Bone marrow (tissue), 2 donors: ENCODE measurements around the gene MAP3K9.

Experiments used
- DNase-seq, 2 donors: peaks; one replicate each; lab custom pipeline; 2025; lab: John Stamatoyannopoulos, UW

The MAP3K9 gene

GRCh38 chr14:70785556-70785955 is 23.8 kb downstream of the MAP3K9 start:
- no peak for DNase-seq

- DNase-seq = no peak
Measured at GRCh38 chr14:70784886-70785285, 24.4 kb downstream of the MAP3K9 start.

DNA sequence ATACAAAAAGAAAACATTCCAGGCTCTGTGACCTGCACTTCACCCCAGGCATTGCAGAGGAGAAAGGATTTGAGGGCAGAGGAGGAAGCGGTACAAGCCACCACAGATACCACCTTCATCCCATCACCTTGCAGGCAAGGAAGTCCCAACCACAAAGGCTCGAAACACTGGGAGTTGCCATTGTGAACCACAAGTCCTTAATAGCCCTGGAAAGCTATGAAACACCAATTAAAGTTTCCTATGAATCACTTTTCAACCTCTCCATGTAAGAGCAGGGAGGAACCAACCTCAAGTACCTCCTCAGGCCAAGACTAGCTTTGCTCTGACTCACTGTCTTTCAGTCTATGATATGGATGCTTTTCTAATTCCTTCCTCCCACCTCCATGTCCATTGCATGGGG is 27.0 kb downstream of the MAP3K9 start:
- DNase-seq = no peak

- peak in 1 of 2 donors; percentile 26 for DNase-seq
Measured at GRCh38 chr14:70780396-70781075, 28.8 kb downstream of the MAP3K9 start.

DNA sequence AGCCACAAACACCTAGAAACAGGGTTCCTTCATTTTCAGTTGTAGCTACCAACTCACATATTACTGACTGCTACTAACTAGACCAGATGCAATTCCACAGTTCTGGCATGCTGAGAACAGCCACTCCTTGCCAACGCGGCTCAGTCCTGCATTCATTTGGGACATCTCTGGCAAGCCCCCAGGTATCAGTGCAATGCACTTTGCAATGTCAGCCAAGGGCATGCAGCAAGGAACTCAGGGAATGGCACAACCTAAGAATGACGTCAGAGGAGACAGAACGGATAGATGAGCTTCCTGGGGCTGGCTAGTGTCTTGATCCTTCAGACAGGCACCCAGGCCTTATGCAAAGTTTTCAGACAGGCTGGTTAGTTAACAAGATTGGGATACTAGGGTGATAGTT is 29.6 kb downstream of the MAP3K9 start:
- DNase-seq = no peak

- no peak for DNase-seq
Measured at GRCh38 chr14:70776197-70776596, 33.1 kb downstream of the MAP3K9 start.

GRCh38 chr14:70773182-70773862 is 36.0 kb downstream of the MAP3K9 start:
- DNase-seq = no peak

- no peak for DNase-seq
Measured at GRCh38 chr14:70771781-70772212, 37.5 kb downstream of the MAP3K9 start.

DNA sequence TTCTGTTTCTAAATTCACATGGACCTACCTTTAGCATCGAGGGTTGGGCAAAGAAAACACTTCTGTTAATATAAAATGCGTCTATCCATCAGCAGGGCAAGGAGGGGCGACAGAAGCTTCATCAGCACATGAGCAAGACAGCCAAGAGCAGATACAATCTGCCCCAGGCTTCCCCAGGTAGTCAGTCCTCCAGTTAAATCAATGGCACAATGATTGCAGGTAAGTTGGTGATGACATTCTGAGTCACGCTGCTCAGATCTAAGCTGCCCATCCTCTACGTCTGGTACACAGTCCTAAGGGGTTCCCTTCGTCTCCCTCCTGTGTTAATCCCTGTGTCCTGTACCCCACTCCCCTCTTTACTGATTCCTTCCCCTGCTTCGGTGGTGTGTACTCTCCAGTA is 38.8 kb downstream of the MAP3K9 start:
- DNase-seq = no peak

GRCh38 chr14:70759398-70759797 is 49.9 kb downstream of the MAP3K9 start:
- DNase-seq = no peak

DNA sequence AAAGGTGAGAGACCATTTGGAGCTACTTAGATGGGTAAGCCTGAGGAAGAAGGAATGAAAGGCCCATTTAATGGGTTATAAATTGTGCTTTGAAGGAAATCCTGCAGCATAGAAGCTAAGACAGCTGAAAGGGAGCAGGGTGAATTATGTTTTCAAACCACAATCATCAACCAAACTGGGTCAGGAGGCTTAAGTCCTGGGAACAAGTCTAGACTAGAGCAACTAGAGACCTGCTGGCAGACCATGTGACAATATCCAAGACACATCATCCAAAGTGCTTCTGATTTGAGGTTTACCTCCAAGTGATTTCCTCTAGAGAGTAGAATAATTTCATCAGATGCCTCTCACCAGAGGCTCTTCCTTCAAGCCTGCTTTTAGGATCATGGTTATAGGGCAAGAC is 53.7 kb downstream of the MAP3K9 start:
- no peak for DNase-seq

DNA sequence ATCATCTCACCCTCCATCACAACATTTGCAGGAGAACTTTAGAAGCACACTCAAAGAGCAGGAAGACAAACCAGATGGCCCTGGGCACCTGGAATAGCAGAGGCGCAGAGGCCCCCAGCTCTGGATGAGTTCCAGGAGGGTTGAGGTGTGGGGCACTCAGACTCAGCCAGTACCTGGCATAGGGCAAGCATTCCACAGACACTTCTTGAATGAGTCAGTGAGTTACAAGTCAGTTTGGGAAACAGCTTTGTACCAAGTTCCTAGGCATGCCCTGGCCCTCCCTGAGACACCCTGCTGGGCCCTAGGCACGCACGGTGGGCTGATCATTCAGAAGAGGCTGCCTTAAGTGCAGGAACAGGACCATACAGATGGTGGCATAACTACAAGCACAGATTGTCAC is 54.3 kb downstream of the MAP3K9 start:
- DNase-seq = no peak

DNA sequence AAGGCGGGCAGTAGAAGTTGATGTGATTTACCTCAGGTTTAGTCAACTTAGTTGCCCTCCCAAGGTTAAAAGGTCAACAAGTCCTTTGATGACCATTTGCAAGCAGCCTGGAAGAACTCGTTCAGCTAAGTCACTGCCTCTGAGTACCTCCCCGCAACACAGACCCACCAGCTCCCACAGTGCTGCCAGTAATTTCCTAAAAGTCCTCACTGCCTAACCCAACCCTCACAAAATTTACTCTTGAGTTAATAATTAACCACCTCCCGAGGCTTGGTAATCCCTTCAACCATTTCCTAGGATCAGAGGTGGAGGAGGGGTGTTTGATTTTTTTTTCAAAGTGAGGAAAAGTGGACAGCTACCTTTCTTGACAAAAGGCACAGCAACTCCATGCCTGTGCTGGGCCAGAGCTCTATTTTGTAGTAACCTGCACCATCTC is 55.8 kb downstream of the MAP3K9 start:
- no peak for DNase-seq

- no peak for DNase-seq
Measured at GRCh38 chr14:70748422-70748821, 60.9 kb downstream of the MAP3K9 start.

- DNase-seq = no peak
Measured at GRCh38 chr14:70744641-70745040, 64.7 kb downstream of the MAP3K9 start.

GRCh38 chr14:70742316-70742715 is 67.0 kb downstream of the MAP3K9 start:
- no peak for DNase-seq

DNA sequence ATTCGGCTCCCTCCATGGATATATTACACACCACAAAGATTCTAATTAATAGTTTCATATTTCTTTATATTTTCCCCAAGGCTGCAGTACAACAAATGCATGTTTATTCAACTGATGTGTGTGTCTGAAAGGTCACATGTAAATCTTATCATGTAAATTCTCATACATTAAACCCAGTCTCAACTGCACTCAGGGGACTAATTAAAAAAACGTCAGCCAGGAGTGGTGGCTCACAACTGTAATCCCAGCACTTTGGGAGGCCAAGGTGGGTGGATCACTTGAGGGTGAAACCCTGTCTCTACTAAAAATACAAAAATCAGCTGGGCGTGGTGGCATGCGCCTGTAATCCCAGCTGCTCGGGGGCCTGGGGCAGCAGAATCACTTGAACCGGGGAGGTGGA is 67.8 kb downstream of the MAP3K9 start:
- DNase-seq = no peak

- DNase-seq = no peak
Measured at GRCh38 chr14:70735043-70735442, 74.3 kb downstream of the MAP3K9 start.

DNA sequence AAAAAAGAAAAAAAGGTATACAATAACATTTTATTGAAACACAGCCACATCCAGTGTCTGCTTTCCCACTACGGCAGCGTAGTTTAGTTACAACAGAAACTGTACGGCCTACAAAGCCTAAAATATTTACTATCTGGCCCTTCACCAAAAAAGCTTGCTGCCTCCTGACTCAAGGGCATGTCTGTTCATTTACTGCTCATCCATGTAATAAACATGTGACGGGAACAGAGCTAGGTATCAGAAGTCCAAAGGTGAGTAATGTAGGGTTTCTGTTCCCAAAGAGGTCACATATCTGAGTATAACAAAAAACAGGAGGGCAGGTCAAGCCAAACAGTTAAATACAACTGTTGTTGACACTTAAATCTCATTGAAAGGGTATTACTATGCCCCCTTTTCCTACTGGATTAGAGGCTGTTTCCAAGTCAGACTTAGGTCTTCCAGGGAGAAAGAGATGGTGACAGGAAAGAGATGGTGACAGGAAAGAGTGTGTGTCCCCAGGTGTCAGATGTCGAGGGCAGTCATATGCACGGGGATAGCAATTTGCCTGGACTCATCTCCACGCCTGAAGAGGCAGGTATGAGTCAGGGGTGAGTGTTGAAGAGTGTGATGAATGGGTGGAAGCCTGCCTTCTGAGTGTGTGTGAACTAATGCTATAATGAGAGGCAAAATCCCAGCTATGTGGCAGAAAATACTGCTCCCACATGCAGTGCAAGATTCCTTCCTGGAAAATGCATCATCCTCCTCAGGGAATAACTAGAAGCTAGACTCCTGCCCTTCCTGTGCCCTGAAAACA is 77.7 kb downstream of the MAP3K9 start:
- DNase-seq = no peak

DNA sequence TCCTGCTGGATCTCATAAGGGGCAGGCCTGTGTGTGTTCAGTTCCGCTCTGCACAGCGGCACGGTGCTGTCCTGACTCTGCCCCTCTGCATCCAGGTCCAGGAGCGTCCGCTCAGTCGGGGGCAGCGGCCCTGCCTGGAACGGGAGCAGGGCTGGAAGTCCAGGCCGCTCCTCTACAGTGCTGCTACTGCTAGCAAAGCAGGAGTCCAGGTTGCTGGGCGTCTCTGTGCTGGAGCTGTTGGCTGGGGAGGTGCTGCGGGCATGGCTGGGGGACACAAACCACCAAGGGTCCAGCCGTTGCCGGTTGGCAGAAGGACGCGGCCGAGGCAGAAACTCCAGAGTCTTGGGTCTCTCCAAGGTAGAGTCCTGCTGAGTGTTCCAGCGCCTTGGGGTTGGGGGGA is 78.9 kb downstream of the MAP3K9 start:
- DNase-seq = no peak

GRCh38 chr14:70726651-70727375 is 82.5 kb downstream of the MAP3K9 start:
- no peak for DNase-seq

DNA sequence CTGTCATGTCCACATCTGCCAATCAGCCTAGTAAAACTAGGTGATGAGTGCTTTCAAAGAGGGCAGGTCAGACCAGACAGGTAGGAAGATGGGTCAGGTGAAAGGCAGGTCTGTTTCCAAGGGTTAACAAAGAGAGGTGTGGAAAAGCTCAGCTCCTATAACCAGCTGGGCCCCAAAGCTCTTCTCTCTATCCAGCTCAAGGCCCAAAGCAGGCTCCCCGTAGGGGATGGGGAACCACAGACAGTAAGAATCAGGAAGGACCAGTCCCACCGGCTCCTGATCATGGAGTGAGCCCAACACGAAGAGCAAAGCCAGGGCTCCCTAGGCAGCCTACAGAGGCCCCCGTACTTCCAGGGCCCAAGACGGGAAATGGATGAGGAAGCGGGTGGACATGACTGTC is 84.4 kb downstream of the MAP3K9 start:
- no peak for DNase-seq
